Activated B cell treated with CpG ODN at 0.5 μM for 24 hours (primary cell): ENCODE data around the gene TMEFF2. TPM values are rescaled to one million over a fixed set of nuclear protein-coding genes. Genes with fewer than 3 reads are reported as not detected.

ENCODE experiments used
- ATAC-seq: fragments of 200-7000 bp; cut with Tn5 transposase; one replicate; pipeline ENCODE4 v1.10.0; 2021; ENCODE audit warnings: low read depth, mild to moderate bottlenecking, moderate library complexity
- CTCF ChIA-PET: fragments of 350-600 bp; sonication (Branson Sonifier 250); formaldehyde crosslinking; loops from one replicate; lab custom pipeline; 2021; ENCODE audit warnings: antibody characterized with exemption; lab: Charles Lee
- POLR2A ChIA-PET: fragments of 350-600 bp; sonication (Branson Sonifier 250); formaldehyde crosslinking; loops from one replicate; lab custom pipeline; 2021; ENCODE audit warnings: antibody characterized with exemption; lab: Charles Lee
- DNase-seq: peaks from one replicate; pipeline ENCODE4 v3.0.0; 2022
- H3K27ac Mint-ChIP-seq: one replicate; pipeline ENCODE4 v1.8.0; 2020; ENCODE audit warnings: mixed read lengths
- H3K27me3 Mint-ChIP-seq: one replicate; pipeline ENCODE4 v1.8.0; 2021; ENCODE audit warnings: mixed read lengths
- H3K36me3 Mint-ChIP-seq: one replicate; pipeline ENCODE4 v1.8.0; 2021; ENCODE audit warnings: low read depth, mixed read lengths
- H3K4me1 Mint-ChIP-seq: one replicate; pipeline ENCODE4 v1.8.0; 2021; ENCODE audit warnings: mixed read lengths
- H3K4me3 Mint-ChIP-seq: one replicate; pipeline ENCODE4 v1.8.0; 2020; ENCODE audit warnings: mild to moderate bottlenecking, mixed read lengths
- H3K9me3 Mint-ChIP-seq: one replicate; pipeline ENCODE4 v1.8.0; 2020; ENCODE audit warnings: mixed read lengths
- CTCF ChIP-seq: fragments of 200-600 bp; IDR thresholded peaks from one replicate; pipeline ENCODE4 v1.8.0; 2022; ENCODE audit warnings: antibody characterized with exemption, mild to moderate bottlenecking
- intact Hi-C: fragments of 100-400 bp; cut with micrococcal nuclease; formaldehyde crosslinking; loops from one replicate; pipeline ENCODE4 v1.15.1; 2024
- total RNA-seq: library from RNA; stranded (reverse); gene quantifications from 2 replicates; pipeline ENCODE4 v1.2.3, GENCODE V29; 2022

The TMEFF2 gene
- total RNA-seq, 1 donor from 2014 or later, result not detected

GRCh38 chr2:192126426-192126825 lies 68.3 kb downstream of the TMEFF2 start:
- H3K9me3 Mint-ChIP-seq, result no peaks in the 10 kb centered on the region
- H3K4me1 Mint-ChIP-seq, result no peaks in the 10 kb centered on the region
- ChIA-PET POLR2A (no interaction called here), CTCF (no interaction called here)
- DNase-seq (no peak), ATAC-seq (no peak)
- H3K36me3 Mint-ChIP-seq, result no peaks in the 10 kb centered on the region
- no peak for TF ChIP-seq CTCF
- intact Hi-C loops, result no loop called here
- H3K27me3 Mint-ChIP-seq, result no peaks in the 10 kb centered on the region
- no peak overlapping the region for H3K27ac Mint-ChIP-seq
- no peak overlapping the region for H3K4me3 Mint-ChIP-seq

- Mint-ChIP-seq H3K4me3 (no peak overlapping the region), H3K9me3 (no peaks in the 10 kb centered on the region), H3K27me3 (no peaks in the 10 kb centered on the region), H3K36me3 (no peaks in the 10 kb centered on the region), H3K4me1 (no peaks in the 10 kb centered on the region), H3K27ac (no peak overlapping the region)
- intact Hi-C loops, result no loop called here
- CTCF ChIA-PET, result no interaction called here
- ATAC-seq, result no peak
- DNase-seq, result no peak
- no peak for TF ChIP-seq CTCF
- POLR2A ChIA-PET, result no interaction called here
Observed at GRCh38 chr2:192124571-192124970, 70.2 kb downstream of the TMEFF2 start.

- TF ChIP-seq CTCF, result no peak
- ATAC-seq, result no peak
- ChIA-PET CTCF (no interaction called here), POLR2A (no interaction called here)
- Mint-ChIP-seq H3K4me3 (no peak overlapping the region), H3K36me3 (no peaks in the 10 kb centered on the region), H3K27ac (no peak overlapping the region), H3K27me3 (no peaks in the 10 kb centered on the region), H3K9me3 (no peaks in the 10 kb centered on the region), H3K4me1 (no peaks in the 10 kb centered on the region)
- DNase-seq, result no peak
- intact Hi-C loops, result no loop called here
Observed at GRCh38 chr2:192123847-192124246, 70.9 kb downstream of the TMEFF2 start.

GRCh38 chr2:192122946-192123345 lies 71.8 kb downstream of the TMEFF2 start:
- no peaks in the 10 kb centered on the region for H3K27me3 Mint-ChIP-seq
- intact Hi-C loops, result no loop called here
- H3K36me3 Mint-ChIP-seq, result no peaks in the 10 kb centered on the region
- H3K9me3 Mint-ChIP-seq, result peaks cover 5% of the 10 kb centered on the region
- CTCF ChIA-PET, result no interaction called here
- no peaks in the 10 kb centered on the region for H3K4me1 Mint-ChIP-seq
- POLR2A ChIA-PET, result no interaction called here
- TF ChIP-seq CTCF, result no peak
- H3K27ac Mint-ChIP-seq, result no peak overlapping the region
- H3K4me3 Mint-ChIP-seq, result no peak overlapping the region
- DNase-seq, result no peak
- no peak for ATAC-seq

GRCh38 chr2:192122141-192122540 lies 72.6 kb downstream of the TMEFF2 start:
- no peak for TF ChIP-seq CTCF
- DNase-seq, result no peak
- Mint-ChIP-seq H3K9me3 (peaks cover 5% of the 10 kb centered on the region), H3K36me3 (no peaks in the 10 kb centered on the region), H3K4me3 (no peak overlapping the region), H3K4me1 (no peaks in the 10 kb centered on the region), H3K27ac (no peak overlapping the region), H3K27me3 (no peaks in the 10 kb centered on the region)
- ATAC-seq, result no peak
- POLR2A ChIA-PET, result no interaction called here
- intact Hi-C loops, result no loop called here
- CTCF ChIA-PET, result no interaction called here
